HG03196 (cell line): Measurements from ENCODE around the gene NR1D1.

ENCODE experiments used
- ATAC-seq: cut with Tn5 transposase; IDR thresholded peaks from one replicate; pipeline ENCODE4 v1.9.1; 2021; ENCODE audit not compliant: unreplicated experiment

Gene NR1D1

DNA sequence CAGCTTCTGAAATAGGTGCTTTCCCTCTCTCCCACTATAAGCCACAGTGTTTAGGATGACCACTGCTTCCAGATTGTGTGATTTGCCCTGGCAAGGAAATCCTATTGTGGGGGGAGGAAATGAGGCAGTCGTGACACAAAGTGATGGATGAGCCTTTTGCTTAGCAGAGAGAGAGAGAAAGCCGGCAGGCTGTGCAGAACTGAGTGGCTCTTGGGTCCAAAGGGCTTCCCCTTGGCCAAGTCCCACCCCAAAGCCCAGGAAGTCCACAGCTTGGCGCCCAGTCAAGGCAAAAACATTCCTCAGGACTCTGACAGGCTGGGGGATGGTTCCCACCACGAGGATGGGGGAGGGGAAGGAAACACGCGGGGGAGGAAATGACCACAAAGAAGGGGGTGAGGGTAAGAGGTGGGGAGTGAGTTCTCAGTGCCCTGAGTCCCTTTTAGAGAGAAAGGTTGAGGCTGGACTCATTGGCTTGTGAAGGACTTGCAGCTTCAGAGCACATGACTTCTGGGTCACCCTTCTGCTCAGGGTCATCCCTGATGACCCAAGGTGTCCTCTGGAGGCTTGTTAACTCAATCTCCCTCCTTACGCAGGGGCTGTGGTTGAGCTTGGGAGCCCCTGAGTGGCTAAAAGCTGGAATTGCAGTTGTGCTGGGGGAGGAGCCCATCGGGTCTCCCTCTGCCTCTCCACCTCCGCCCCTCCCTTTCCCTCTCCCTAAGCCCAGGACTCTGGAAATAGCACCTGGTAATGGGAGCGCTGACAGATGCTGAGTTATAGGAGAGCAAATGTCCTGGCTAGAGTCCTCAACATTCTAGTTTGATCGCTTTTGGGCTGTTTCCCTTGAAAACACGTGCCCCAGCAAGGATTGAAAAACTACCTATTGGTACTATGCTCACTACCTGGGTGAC is 11.1 kb upstream of the NR1D1 start:
- ATAC-seq: peak; percentile 56

DNA sequence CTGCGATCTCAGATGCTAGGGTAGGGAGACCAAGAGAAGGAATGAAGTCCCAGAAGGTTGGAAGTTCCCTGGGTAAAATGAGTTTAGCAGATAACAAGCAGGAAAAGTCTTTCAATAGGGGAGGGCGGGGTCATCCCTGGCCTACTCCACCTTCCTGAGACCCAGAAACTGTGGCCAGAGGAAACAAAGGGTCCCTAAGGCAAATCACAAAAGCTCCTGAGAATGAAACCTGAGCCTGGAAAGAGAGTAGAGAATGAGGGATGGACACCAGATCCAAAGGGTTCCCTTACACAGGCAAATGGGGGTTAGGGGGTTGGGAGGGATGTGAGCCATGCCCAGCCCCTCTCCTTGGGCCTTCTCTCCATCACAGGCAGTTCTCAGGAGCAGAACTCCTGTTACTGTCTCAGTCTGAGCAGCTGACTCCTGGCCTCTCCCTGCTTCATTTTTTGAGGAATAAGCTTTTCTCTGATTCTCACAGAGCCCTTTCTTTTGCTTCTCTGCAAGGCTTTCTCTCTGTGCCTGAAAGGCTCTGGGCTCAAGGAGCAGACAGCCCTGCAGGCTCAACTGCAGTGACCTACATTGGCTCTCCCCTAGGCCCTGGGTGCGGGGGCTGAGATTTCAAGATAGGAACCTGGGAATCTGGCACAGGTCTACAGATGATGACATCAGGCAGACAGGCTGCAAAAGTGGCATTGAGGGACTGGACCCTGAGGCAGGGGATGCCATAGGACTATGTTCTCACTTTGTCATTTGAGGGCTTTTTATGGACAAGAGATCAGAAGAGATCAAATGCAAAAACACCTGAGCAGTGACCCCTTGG is 9.8 kb upstream of the NR1D1 start:
- ATAC-seq: no peak

DNA sequence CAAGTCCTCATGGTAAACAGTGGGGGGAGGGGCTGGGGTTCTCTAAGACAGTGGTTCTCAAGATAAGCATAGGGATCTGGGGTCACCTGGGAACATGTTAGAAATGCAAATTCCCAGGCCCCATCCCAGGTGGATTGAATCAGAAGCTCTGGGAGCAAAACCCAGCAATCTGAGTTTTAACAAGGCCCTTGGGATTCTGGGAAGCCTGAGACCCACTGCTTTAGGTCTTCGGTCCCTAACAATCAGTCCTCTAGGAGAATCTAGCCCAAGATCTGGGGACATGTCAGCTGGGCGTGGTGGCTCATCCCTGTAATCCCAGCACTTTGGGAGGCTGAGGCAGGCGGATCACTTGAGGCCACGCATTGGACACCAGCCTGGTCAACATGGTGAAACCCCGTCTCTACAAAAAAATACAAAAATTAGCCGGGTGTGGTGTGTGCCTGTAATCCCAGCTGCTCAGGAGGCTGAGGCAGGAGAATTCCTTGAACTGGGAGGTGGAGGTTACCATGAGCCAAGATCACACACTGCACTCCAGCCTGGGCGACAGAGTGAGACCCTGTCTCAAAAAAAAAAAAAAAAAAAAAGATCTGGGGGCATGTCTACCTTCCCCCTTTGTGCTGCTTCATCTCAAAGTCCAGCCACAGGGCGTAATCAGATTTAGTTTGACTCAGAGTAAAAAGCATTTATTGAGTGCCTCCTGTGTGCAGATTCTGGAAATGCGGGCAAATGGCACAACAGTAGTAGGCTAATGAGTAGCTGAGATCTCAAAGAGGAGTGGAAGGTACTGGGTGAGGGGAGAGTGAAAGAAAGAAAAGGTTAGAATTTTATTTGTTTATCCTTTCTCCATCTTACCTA is 8.8 kb upstream of the NR1D1 start:
- no peak for ATAC-seq

DNA sequence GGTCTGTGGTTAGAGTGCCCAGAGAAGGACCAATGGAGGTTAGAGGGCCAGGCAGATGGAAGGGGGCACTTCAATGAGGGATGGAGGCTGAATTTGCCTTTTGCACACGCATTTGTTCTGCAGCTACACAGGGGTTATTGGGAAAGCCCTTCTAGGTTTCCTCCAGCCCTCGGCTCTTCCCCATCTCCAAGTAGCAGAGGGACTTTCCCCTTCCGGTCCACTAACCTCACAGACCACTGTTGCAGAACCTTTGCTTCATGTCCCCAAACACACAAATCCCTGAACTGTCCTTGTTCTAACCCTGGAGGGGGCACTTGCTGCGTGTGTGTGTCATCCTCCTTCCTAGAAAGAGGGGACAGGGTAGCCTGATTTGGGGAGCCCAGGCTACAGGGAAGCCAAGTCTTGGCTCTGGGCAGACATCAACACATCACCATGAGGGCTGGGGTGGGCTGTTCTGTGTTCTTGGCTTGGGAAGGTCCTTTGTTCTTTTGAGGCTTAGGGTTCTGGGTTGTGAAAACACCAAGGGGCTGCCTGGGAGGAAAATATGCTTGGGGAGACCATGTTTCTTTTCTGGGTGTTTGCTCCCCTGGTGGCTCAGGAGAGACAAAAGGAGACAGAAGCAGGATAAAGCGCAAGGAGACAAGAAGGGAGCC is 7.3 kb upstream of the NR1D1 start:
- ATAC-seq: no peak

DNA sequence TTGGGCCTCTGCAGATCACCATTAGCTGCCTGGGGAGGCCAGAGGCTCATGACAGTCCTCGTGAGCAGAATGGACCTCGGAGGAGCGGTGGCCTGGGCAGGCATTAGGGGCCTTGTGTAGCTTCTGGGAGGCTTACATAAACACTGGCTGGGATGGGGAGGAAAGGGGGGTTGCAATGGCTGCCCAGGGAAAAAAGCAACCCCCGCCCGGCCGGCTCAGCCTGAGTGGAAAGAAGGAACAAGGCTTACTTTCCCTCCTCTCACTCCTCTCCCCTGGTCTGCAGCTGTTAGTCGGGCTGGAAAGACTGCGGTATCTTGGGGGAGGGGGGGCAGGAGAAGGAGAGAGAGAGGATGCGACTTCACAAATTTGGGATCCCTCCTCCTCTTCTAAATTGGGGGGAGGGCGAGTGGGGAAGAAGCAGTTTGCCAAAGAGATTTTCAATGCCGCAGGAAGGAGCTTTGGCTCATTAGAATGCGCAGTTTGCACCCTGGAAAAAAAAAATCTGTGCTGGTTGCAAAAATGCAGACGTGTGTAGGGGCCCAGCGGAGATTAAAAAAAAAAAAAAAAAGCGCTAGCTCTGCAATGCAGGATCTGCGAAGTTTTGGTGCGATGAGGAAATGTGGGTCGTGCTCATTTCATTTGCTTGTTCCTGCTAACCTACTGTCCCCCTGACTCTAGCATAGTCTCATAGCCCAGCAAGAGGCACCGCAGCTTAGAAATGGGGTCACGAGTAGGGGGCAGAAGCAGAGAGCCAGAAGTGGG is 6.6 kb upstream of the NR1D1 start:
- ATAC-seq: no peak

DNA sequence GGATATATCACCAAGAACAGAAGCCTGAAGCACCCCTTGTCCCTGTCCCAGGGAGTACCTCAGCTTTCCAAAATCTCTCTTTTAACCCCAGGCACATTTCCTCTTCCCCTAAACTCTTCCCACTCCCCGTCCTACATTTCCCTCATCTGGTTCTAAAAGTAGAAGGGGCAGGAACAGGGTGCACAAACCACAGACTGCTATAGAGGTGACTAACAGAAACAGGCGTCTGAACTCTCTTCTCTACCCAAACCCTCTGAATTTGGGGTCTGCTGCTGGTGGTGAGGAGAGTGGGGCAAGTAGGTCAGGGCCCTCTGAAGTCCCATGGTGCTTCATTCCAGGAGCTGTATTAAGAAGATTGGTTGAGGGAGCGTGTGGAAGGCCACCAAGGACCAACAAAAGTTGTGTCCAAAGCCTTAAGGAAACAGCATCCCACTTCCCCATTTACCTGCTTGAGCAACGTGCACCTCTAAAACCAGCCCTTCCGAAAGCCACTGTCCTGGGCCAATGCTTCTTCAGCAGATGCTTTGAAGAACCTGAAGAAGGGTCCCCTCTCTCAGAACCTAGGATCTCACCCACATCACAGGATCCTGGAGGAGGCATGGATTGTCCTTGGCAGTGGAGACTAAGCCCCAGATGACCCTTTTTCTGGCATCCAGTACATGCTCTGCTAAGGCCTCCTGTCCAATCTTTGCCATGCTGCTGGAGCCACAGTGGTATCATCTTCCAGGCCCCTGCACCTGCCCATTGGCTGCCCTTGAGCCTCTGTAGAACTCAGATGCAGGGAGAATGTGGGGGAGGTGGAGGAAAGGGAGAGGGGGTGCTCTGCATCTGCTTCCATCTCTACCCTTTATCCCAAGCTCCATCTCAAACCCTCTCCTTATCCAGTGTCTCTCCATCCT is 5.7 kb upstream of the NR1D1 start:
- no peak for ATAC-seq

DNA sequence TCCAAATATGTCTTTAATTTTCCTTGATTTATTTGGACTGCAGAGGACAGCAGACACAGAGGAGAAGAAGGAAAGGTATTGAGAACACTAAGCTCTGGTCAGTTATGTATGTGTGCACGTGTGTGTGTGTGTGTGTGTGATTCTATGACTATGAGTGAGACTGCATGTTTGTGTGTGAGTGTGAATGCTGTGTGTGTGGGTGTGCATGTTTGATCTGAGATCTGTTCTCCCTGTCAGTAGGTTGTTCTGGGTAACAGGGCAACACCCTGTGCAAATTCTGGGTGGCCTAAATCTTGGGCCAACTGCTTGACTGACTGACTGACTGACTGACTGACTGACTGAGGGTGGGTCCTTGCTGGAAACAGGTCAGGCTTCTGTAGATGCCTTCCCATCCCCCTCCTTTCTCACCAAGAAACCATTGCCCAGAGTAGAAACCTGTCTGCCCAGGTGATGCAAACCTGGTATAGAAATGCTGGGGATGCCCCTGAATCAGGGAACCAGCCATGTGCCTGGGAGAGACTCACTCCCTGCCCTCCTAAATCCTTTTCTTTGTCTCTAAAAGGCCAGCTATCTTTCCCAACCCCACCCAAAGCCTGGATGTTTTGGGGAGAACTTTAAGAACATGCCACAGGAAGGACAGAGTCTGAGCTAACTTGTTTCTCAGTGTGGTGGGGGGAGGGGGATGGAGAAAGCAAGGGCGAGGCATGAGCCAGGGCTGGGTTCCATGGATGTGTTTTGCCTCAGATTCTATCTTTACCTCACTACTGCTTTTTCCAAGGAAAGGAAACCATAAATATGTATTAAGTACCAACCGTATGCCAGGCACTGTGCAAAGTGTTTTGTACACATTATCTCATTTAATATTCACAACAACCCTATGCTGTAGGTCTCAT is 4.5 kb upstream of the NR1D1 start:
- ATAC-seq: no peak

DNA sequence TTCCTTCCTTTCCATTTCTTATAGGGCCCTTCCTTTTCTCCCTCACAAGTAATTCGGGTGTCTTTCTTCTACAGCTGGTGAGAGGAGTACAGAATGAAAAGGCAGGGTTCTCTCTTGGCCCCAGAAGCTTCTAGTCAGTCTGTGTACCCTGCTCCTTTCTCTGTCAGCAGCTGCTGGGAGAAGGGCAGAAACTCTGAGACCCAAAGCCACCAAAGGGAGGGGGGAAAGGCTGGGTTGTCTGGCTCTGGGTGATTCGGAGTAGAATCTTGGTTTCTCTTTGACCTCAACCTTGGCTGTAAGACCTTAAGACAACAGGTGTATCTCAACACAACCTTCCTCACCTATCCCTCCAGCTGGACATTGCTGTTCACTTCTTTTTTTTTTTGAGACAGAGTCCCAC is 3.3 kb upstream of the NR1D1 start:
- ATAC-seq: no peak

DNA sequence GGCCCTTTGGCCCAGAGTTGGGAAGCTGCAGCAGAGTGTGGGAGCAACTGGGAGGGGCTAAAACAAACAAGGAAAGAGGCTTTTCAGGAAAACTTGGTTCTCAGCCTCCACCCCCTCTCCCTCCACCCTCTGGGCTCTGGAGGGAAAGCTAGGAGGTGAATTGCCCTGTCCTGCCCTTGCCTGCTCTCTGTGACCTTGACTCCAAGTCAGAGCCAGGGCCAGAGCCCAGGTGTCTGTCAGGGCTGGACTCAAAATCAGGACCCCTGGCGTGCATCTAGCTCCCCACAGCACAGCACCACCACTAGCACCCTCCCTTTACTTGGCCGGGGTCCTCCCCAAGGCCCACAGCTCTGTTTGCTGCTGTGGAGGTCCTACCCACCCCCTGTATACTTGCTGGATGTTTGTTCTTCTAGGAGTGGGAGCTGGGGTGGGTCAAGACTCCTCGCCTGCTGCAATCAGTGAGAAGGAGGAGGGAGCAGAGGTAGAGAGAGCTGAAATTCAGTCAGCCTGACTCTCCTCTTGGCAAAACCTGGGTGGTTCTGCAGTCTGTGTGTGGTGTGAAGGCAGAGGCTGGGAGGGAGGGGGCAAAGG is 2.8 kb upstream of the NR1D1 start:
- ATAC-seq: no peak

DNA sequence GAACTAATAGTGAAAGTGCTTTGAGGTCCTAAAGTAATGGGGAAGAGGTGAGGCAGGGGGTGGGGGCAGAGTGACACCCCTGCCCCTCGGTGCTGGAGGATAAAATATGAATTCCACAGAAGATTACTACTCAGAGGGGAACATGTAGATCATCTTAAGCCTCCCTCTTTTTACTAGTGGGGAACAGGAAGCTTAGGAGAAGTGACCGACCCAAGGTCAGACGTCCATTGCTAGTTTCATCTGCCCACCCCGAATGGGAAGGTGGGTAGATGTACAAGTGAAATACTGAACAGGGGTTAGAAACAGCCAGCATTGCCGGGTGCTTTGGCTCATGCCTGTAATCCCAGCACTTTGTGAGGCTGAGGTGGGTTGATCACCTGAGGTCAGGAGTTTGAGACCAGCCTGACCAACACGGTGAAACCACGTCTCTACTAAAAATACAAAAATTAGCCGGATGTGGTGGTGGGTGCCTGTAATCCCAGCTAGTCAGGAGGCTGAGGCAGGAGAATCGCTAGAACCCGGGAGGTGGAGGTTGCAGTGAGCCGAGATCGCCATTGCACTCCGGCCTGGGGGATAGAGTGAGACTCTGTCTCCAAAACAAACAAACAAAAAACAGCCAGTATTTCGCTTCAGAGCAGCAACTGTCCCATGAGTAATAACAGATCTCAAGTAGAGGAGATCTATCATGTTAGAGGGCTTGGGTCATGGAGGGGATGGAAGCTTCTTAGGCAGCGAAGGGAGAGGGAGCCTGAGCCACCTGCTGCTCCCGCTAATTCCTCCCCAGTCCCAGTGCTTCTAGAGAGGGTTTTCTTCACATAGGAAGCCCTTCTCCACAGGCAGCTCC is 1.2 kb upstream of the NR1D1 start:
- no peak for ATAC-seq

DNA sequence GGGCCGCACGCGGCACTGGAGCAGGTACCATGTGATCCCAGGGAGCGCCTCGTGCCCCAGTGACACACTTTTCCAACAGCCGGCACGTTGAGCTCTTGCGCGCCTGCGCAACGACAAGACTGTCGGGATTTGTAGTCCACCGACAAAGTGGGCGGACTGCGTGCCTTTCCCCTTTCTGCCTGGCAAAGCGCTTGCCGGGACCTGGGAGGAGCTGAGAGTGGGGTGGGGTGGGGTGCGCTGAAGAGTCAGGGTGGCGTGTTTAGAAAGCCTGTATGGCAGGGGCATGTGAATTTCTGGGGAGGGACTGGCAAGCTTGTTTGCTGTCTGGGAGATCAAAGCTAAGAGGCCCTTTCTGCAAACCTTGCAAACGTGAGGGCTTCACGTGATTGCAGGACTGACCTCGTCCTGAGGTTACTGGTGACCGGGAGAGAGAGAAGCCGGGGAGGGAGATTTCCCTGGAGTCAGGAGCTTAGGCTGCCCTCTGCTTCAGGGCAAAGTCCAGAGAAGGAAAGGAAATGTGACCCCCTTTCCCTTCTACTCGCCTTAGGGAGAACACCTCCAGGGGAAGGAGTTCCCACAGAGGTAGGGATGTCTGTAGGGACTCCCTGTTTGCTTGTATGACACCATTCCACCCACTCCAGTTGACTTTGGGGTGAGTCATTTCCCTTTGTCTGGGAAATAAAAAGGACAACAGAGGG is 429 bp upstream of the NR1D1 start:
- peak; percentile 28 for ATAC-seq

DNA sequence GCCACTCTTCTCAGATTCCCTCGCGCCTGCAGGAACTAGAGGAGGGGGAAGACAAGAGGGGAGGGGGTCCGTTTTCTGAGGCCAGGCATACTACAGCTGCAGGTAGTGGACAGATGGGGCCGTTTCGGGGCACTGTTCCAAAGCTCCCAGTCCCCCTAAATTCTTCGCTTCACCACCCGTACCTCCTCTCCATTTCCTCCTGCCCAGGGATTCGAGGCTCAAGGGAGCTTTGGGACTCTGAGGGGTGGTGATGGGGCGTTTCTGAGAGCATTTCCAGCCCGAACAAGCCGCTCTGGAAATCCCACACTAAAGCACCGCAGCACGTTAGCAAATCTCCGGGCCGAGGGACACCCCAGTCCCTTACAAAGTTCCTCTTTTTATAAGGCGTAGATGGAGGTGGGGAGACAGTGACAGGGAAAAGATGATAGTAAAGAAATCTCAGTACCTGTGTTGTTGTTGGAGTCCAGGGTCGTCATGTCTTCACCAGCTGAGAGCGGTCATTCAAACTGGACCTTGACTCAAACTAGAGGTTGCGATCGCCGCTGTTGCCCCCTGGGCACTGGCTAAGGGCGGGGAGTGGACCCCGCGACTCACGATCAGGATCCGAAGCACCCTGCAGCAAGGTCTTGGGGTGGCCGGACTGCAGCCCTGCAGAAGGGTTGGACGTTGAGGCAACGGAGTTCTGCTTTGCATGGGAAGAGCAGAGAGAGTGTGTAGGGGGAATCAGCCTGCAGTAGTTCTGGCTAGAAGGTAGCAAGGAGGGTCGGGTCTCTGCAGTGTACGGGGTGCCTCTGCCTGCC is 570 bp downstream of the NR1D1 start:
- ATAC-seq: no peak

DNA sequence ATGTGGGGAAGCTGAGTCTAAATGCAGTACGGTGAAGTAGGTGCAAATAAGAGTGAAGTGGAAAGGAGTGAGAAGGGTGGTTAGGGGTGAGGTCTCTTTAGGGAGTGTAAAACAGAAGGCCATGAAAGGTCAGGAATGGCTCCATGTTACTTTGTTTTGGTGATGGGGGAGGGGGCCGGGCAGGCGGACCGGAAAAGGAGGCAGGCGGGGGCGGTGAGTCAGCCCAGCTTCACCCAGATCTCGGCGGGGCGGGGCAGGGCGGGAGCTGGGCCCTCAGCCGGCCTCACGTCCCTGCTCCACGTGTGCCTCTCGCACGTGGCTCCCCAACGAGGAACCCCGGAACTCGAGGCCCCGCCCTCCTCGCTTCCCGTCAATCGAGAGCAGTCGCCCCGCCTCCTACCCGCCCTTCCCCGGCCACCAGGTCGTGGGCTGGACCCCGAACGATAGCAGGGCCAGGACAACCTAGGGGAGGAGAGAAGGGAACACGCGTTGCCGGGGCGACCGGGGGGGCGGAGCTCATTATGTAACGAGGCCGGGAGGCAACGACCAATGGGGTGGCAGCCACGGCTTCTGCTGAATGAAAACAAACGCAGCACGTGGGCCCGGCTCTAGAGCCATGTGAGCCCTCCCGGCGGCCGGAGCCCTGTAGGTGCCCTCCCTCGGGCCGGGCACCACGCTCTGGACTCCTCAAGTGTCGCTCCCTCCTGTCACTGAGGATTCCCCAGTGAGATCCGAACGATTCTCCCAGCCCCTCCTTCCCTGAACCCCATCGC is 1.4 kb downstream of the NR1D1 start:
- peak; percentile 46 for ATAC-seq
